Neutrophil (primary cell): ENCODE data around the gene CMTM2.
A peak's percentile ranks its signal among the peaks of the same experiment; 100 is the strongest.
"Not testable (repeated sequence)": the region's sequence is repeated elsewhere in the genome, so short reads cannot be mapped to it uniquely, and the experiment has no call there.

Experiments used
- H3K27ac ChIP-seq: fragments of 200-600 bp; sonication (generic); 2 replicates; pipeline ENCODE4 v1.5.1; 2016; ENCODE audit warnings: mild to moderate bottlenecking, moderate library complexity
- H3K27me3 ChIP-seq: fragments of 200-600 bp; sonication (generic); 2 replicates; pipeline ENCODE4 v1.6.0; 2016; ENCODE audit warnings: mild to moderate bottlenecking
- H3K36me3 ChIP-seq: fragments of 200-600 bp; sonication (generic); 2 replicates; pipeline ENCODE4 v1.5.1; 2017
- H3K4me1 ChIP-seq, 2 experiments: fragments of 200-600 bp in 1 of 2; sonication (generic) in 1 of 2; 1 replicate in 1 of 2; 2 replicates in 1 of 2; pipeline versions ENCODE4 v1.5.1 to v1.6.1; 2013 to 2016; ENCODE audit warnings: low read depth in 1 of 2, low read length in 1 of 2, mild to moderate bottlenecking in 1 of 2, moderate library complexity in 1 of 2; ENCODE audit not compliant: control insufficient read depth in 1 of 2, insufficient read depth in 1 of 2
- H3K4me3 ChIP-seq, 2 experiments: fragments of 200-600 bp in 1 of 2; sonication (generic) in 1 of 2; 1 replicate in 1 of 2; 2 replicates in 1 of 2; pipeline ENCODE4 v1.5.1; 2013 to 2016; ENCODE audit warnings: low read depth in 1 of 2, low read length in 1 of 2, mild to moderate bottlenecking in 1 of 2, moderate library complexity in 1 of 2
- H3K9me3 ChIP-seq: fragments of 200-600 bp; sonication (generic); 2 replicates; pipeline ENCODE4 v1.5.1; 2016
- CTCF ChIP-seq: fragments of 200-600 bp; sonication (generic); IDR thresholded peaks from 2 replicates; pipeline ENCODE4 v1.5.1; 2016; ENCODE audit warnings: antibody characterized with exemption

Gene CMTM2

DNA sequence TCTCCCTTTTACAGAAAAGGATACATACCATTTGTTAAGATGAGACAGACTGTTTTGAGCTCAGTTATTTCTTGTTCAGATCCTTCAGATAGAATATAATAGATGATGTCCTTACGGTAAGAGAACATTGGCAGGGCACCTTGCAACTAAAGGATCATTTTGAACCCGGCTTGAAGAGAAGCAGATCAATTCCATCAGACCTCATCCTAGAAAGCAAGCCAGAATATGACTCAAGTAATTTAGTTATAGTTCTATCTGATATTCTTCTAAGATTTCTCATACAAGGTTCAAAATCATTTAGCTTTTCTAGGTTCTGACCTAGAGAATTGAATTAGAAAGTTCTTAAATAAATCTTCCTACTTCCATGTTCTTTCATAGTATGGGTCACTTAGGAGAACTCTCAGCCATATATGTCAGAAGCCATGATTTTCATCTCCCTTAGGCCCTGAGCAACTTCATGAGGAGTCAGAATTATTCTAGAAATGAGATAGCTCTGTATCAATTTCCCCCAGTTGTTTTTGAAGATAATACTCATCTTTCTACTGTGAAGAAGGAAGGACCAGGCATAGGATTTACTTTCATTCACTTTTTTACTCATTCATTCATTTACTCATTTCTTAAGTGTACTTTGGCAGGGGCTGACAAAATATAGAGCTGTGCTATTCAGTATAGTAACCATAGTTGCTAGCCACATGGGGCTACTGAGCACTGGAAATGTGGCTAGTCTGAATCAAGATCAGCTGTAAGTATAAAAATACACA is 15.5 kb upstream of the CMTM2 start:
- no peak for TF ChIP-seq CTCF
- Histone ChIP-seq H3K27me3 (no peaks in the 10 kb centered on the region), H3K36me3 (peaks cover 99% of the 10 kb centered on the region), H3K4me1 (peaks cover 29 to 48% of the 10 kb centered on the region in 2 experiments), H3K27ac (peak overlapping the region; percentile 60), H3K4me3 (no peak overlapping the region), H3K9me3 (no peaks in the 10 kb centered on the region)

DNA sequence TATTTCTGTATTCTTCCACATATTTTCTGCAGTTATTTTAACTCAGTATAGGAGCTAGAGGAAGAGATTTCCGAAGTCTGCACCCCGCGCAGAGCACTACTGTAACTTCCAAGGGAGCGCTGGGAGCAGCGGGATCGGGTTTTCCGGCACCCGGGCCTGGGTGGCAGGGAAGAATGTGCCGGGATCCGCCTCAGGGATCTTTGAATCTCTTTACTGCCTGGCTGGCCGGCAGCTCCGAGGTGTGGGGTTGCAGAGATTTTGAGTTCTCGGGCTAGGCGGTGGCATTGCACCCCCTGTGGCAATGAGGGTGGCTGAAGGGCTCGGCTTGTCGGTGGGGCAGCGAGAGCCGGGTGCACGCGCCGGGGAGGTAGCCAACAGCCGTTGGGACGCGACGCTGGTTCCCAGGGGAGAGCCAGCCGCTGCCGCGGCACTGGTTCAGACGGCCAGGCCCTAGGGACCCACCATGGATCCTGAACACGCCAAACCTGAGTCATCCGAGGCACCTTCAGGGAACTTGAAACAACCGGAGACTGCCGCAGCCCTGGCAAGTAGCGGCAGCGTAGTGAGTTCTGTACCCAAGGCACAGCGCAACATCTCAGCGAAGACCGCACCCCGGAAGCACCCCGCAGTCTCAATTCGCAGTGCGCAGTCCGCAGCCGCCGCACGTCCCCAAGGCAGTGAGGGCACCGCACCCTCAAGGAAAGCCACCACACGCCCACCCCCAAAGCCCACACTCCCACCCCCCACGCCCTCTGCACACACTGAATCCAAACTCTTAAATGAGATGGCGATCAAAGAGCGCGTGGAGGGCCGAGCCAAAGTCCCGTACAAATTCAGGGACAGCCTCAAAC is 13.0 kb upstream of the CMTM2 start, which contains the start of gene CMTM1:
CMTM1 (plus strand) TSS at position 389 of the 851 bp plus-strand sequence; CDS start at position 464, 75 bp downstream.
- Histone ChIP-seq H3K4me1 (peaks cover 17 to 28% of the 10 kb centered on the region in 2 experiments), H3K9me3 (no peaks in the 10 kb centered on the region), H3K4me3 (no peak within 1 kb of the TSS), H3K27me3 (no peaks in the 10 kb centered on the region), H3K36me3 (peaks cover 93% of the 10 kb centered on the region), H3K27ac (peak within 1 kb of the TSS; percentile 58)
- TF ChIP-seq CTCF: no peak

- Histone ChIP-seq H3K36me3 (peaks cover 93% of the 10 kb centered on the region), H3K27ac (peak overlapping the region; percentile 16), H3K4me1 (peaks cover 7 to 18% of the 10 kb centered on the region in 2 experiments)
- H3K9me3 ChIP-seq, H3K4me3 ChIP-seq, H3K27me3 ChIP-seq: not testable (repeated sequence)
Measured at GRCh38 chr16:66567270-66567669, 12.0 kb upstream of the CMTM2 start.

DNA sequence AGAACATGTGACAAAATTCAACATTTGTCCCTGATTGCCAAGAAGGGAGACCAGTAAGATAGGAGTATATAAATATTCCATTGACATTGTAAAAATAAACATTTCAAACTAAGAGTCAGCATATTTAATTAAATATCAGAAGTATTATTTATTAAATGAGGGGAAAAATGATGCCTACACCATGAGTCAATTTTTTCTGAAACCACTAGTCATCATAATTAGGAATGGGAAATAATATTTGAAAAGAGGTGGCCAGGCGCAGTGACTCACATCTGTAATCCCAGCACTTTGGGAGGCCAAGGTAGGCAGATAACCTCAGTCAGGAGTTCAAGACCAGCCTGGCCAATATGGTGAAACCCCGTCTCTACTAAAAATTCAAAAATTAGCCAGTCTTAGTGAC is 10.9 kb upstream of the CMTM2 start:
- no peaks in the 10 kb centered on the region for H3K9me3 ChIP-seq
- H3K27me3 ChIP-seq: no peaks in the 10 kb centered on the region
- H3K36me3 ChIP-seq: peaks cover 83% of the 10 kb centered on the region
- H3K4me1 ChIP-seq: peaks cover 0 to 11% of the 10 kb centered on the region in 2 experiments
- TF ChIP-seq CTCF: no peak
- H3K27ac ChIP-seq: peak overlapping the region; percentile 28
- H3K4me3 ChIP-seq: no peak overlapping the region

DNA sequence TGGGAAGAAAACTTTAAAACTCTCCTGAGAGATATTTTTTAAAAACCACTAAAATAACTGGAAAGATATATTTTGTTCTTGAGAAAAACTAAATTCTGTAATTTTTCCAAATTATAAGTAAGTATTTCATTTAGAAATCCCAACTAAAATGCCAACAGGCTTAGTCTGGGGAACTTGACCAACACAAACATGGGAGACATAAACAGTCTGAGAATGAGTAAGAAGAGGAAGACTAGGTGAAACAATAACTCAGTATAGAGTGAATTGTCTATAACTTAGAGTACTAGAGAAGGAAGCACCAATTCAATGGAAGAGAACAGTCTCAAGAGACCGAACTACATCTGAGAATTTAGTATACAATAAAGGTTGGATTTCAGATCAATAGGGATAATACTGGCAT is 10.1 kb upstream of the CMTM2 start:
- H3K4me1 ChIP-seq: peaks cover 0 to 5% of the 10 kb centered on the region in 2 experiments
- H3K9me3 ChIP-seq: no peaks in the 10 kb centered on the region
- H3K27me3 ChIP-seq: no peaks in the 10 kb centered on the region
- H3K36me3 ChIP-seq: peaks cover 75% of the 10 kb centered on the region
- H3K4me3 ChIP-seq: no peak overlapping the region
- peak overlapping the region; percentile 34 for H3K27ac ChIP-seq
- no peak for TF ChIP-seq CTCF
